H1 (cell line): ENCODE results near the gene ATP6AP1. TPM values are rescaled to one million over a fixed set of nuclear protein-coding genes. Genes with fewer than 3 reads are reported as not detected.

Source experiments
- CTCF ChIA-PET: fragments of 300-600 bp; sonication (Branson Sonifier 250); formaldehyde crosslinking; loops from one replicate; lab custom pipeline; 2021; ENCODE audit not compliant: partially characterized antibody; lab: Charles Lee
- POLR2A ChIA-PET: fragments of 300-600 bp; sonication (Branson Sonifier 250); formaldehyde crosslinking; loops from one replicate; lab custom pipeline; 2021; ENCODE audit warnings: inconsistent platforms; ENCODE audit not compliant: partially characterized antibody; lab: Charles Lee
- DNase-seq, 2 experiments: peaks; one replicate each; pipeline versions ENCODE4 v3.0.0 to v3.0.0-alpha.2; 2010 to 2022; ENCODE audit warnings: low spot score in 2 of 2, low read depth in 1 of 2, mixed read lengths in 1 of 2
- FAIRE-seq: peaks from 2 replicates; lab custom pipeline; 2011; peaks lifted over from hg19 to GRCh38; lab: Jason Lieb, UNC
- H2AFZ ChIP-seq: 2 replicates; pipeline ENCODE4 v1.8.1; 2012; ENCODE audit warnings: low read length, inconsistent platforms
- H2AK5ac ChIP-seq: 2 replicates; pipeline ENCODE4 v1.6.1; 2013; ENCODE audit warnings: low read depth, low read length
- H2BK120ac ChIP-seq: replicated peaks from 2 replicates; pipeline ENCODE3; 2013; ENCODE audit warnings: low read depth, low read length, inconsistent platforms
- H2BK12ac ChIP-seq: 2 replicates; pipeline ENCODE4 v1.6.1; 2013; ENCODE audit warnings: low read depth, low read length
- H2BK15ac ChIP-seq: 2 replicates; pipeline ENCODE4 v1.6.1; 2013; ENCODE audit warnings: low read length
- H2BK20ac ChIP-seq: 2 replicates; pipeline ENCODE4 v1.6.1; 2013; ENCODE audit warnings: low read length
- H2BK5ac ChIP-seq: 2 replicates; pipeline ENCODE4 v1.6.1; 2013; ENCODE audit warnings: low read depth, low read length
- H3K14ac ChIP-seq: 2 replicates; pipeline ENCODE4 v1.6.1; 2013; ENCODE audit warnings: inconsistent platforms; ENCODE audit not compliant: insufficient read length
- H3K18ac ChIP-seq: 2 replicates; pipeline ENCODE4 v1.6.1; 2013; ENCODE audit warnings: low read length; ENCODE audit errors: extremely low read depth
- H3K23ac ChIP-seq: 2 replicates; pipeline ENCODE4 v1.6.1; 2013; ENCODE audit warnings: inconsistent platforms; ENCODE audit not compliant: insufficient read length
- H3K23me2 ChIP-seq: 2 replicates; pipeline ENCODE4 v1.6.1; 2013; ENCODE audit warnings: low read depth, low read length
- H3K27ac ChIP-seq: 2 replicates; pipeline ENCODE4 v1.6.1; 2011; ENCODE audit warnings: low read depth, low read length, inconsistent platforms
- H3K27me3 ChIP-seq, 4 experiments: replicated peaks in 1 of 4; 1 replicate in 1 of 4; 2 replicates in 3 of 4; pipeline versions ENCODE4 v1.6.1 to v1.8.1; 2011 to 2013; ENCODE audit warnings: low read length in 3 of 4, mild to moderate bottlenecking in 3 of 4, inconsistent platforms in 2 of 4, mixed read lengths in 2 of 4, moderate library complexity in 1 of 4; ENCODE audit not compliant: control insufficient read depth in 3 of 4, insufficient read depth in 3 of 4; ENCODE audit errors: extremely low read depth in 1 of 4
- H3K36me3 ChIP-seq, 4 experiments: 2 replicates each; pipeline versions ENCODE4 v1.6.1 to v1.8.1; 2011 to 2013; ENCODE audit warnings: mild to moderate bottlenecking in 4 of 4, low read length in 3 of 4, moderate library complexity in 2 of 4, control low read depth in 1 of 4, inconsistent platforms in 1 of 4; ENCODE audit not compliant: insufficient read depth in 4 of 4, control insufficient read depth in 2 of 4
- H3K4ac ChIP-seq: replicated peaks from 2 replicates; pipeline ENCODE3; 2013; ENCODE audit warnings: low read length, low read depth, mixed read lengths, inconsistent platforms; ENCODE audit not compliant: insufficient read length
- H3K4me1 ChIP-seq, 4 experiments: replicated peaks in 1 of 4; 1 replicate in 1 of 4; 2 replicates in 3 of 4; pipeline versions ENCODE4 v1.6.1 to v1.8.1; 2011 to 2013; ENCODE audit warnings: low read length in 3 of 4, inconsistent platforms in 2 of 4, mixed read lengths in 1 of 4; ENCODE audit not compliant: insufficient read depth in 4 of 4, control insufficient read depth in 3 of 4
- H3K4me2 ChIP-seq, 2 experiments: 2 replicates each; pipeline versions ENCODE4 v1.6.1 to v1.8.1; 2011 to 2013; ENCODE audit warnings: low read depth in 2 of 2, low read length in 2 of 2, control low read depth in 1 of 2, inconsistent platforms in 1 of 2, mild to moderate bottlenecking in 1 of 2; ENCODE audit not compliant: insufficient read depth in 1 of 2
- H3K4me3 ChIP-seq, 4 experiments: fragments of 200-600, 300-600 bp in 1 of 4; sonication (generic), shearing (Covaris generic), sonication (Bioruptor Twin) in 1 of 4; 2 replicates each; pipeline versions ENCODE4 v1.5.1 to v1.8.1; 2011 to 2016; ENCODE audit warnings: low read length in 4 of 4, low read depth in 3 of 4, control low read depth in 2 of 4, inconsistent platforms in 2 of 4, mild to moderate bottlenecking in 2 of 4, mixed read lengths in 1 of 4, moderate library complexity in 1 of 4; ENCODE audit not compliant: insufficient read depth in 2 of 4; ENCODE audit errors: extremely low read depth in 1 of 4
- H3K56ac ChIP-seq: replicated peaks from 2 replicates; pipeline ENCODE3; 2013; ENCODE audit warnings: low read depth, mild to moderate bottlenecking, mixed read lengths, low read length, inconsistent platforms; ENCODE audit not compliant: insufficient read length
- H3K79me1 ChIP-seq: 2 replicates; pipeline ENCODE4 v1.6.1; 2013; ENCODE audit warnings: low read depth, low read length, control low read depth
- H3K79me2 ChIP-seq, 2 experiments: 2 replicates each; pipeline versions ENCODE4 v1.6.1 to v1.8.1; 2012 to 2013; ENCODE audit warnings: low read length in 2 of 2, mild to moderate bottlenecking in 2 of 2, inconsistent platforms in 1 of 2; ENCODE audit not compliant: insufficient read depth in 2 of 2, control insufficient read depth in 1 of 2
- H3K9ac ChIP-seq, 4 experiments: replicated peaks in 1 of 4; 1 replicate in 1 of 4; 2 replicates in 3 of 4; pipeline versions ENCODE4 v1.6.1 to v1.8.1; 2011 to 2013; ENCODE audit warnings: low read depth in 3 of 4, low read length in 3 of 4, control low read depth in 2 of 4, mild to moderate bottlenecking in 2 of 4, moderate library complexity in 2 of 4, inconsistent platforms in 1 of 4; ENCODE audit errors: extremely low read depth in 1 of 4
- H3K9me3 ChIP-seq, 2 experiments: 2 replicates each; pipeline versions ENCODE4 v1.6.1 to v1.8.1; 2012 to 2013; ENCODE audit warnings: mild to moderate bottlenecking in 2 of 2, moderate library complexity in 2 of 2, control low read depth in 1 of 2, inconsistent platforms in 1 of 2, low read depth in 1 of 2, low read length in 1 of 2, mixed read lengths in 1 of 2; ENCODE audit not compliant: insufficient read depth in 2 of 2
- H4K20me1 ChIP-seq, 2 experiments: replicated peaks in 1 of 2; 2 replicates each; pipeline versions ENCODE3 to v1.8.1; 2011 to 2013; ENCODE audit warnings: inconsistent platforms in 2 of 2, low read length in 2 of 2, mild to moderate bottlenecking in 1 of 2; ENCODE audit not compliant: insufficient read depth in 2 of 2, control insufficient read depth in 1 of 2
- H4K5ac ChIP-seq: 2 replicates; pipeline ENCODE4 v1.6.1; 2013; ENCODE audit warnings: low read length, low read depth, mixed read lengths, inconsistent platforms; ENCODE audit not compliant: insufficient read length
- H4K8ac ChIP-seq: 2 replicates; pipeline ENCODE4 v1.8.0; 2013; ENCODE audit warnings: mild to moderate bottlenecking, moderate library complexity, low read length, inconsistent platforms; ENCODE audit not compliant: insufficient read depth; ENCODE audit errors: extremely low read depth
- H4K91ac ChIP-seq: replicated peaks from 2 replicates; pipeline ENCODE3; 2013; ENCODE audit warnings: low read length, mixed read lengths, inconsistent platforms; ENCODE audit not compliant: insufficient read length
- CBX5 ChIP-seq: fragments of 300-800, 300-1000 bp; sonication (generic); IDR thresholded peaks from 2 replicates; pipeline ENCODE4 v1.7.1; 2016; ENCODE audit warnings: antibody characterized with exemption, low read length, low read depth
- CHD1 ChIP-seq: IDR thresholded peaks from 2 replicates; pipeline ENCODE4 v1.6.1; 2012; ENCODE audit warnings: low read depth, low read length, improper control_type of control experiment
- CHD2 ChIP-seq: IDR thresholded peaks from 2 replicates; pipeline ENCODE4 v1.6.1; 2012; ENCODE audit warnings: low read length, improper control_type of control experiment
- CREB1 ChIP-seq: IDR thresholded peaks from 2 replicates; pipeline ENCODE4 v1.6.1; 2012; ENCODE audit warnings: inconsistent platforms
- EGR1 ChIP-seq: IDR thresholded peaks from 2 replicates; pipeline ENCODE4 v1.6.1; 2011; ENCODE audit warnings: low read depth, low read length, borderline replicate concordance
- EZH2 ChIP-seq: fragments of 200-600 bp; sonication (generic); IDR thresholded peaks from 2 replicates; pipeline ENCODE4 v1.7.1; 2012; ENCODE audit warnings: low read depth, mild to moderate bottlenecking, moderate library complexity, low read length, inconsistent platforms; ENCODE audit not compliant: severe bottlenecking
- KDM4A ChIP-seq: IDR thresholded peaks from one replicate; pipeline ENCODE4 v1.7.1; 2012; ENCODE audit warnings: low read depth, mild to moderate bottlenecking, moderate library complexity, low read length, inconsistent platforms; ENCODE audit not compliant: severe bottlenecking
- KDM5A ChIP-seq: fragments of 200-600 bp; IDR thresholded peaks from 2 replicates; pipeline ENCODE4 v1.7.1; 2012; ENCODE audit warnings: mild to moderate bottlenecking, low read length, inconsistent platforms, mixed read lengths
- NANOG ChIP-seq: IDR thresholded peaks from 2 replicates; pipeline ENCODE4 v1.6.1; 2011; ENCODE audit warnings: low read length, low read depth, mild to moderate bottlenecking, inconsistent platforms; ENCODE audit not compliant: insufficient read depth, poor library complexity, severe bottlenecking
- POLR2A ChIP-seq, 2 experiments: IDR thresholded peaks; 1 replicate in 1 of 2; 2 replicates in 1 of 2; pipeline ENCODE4 v1.6.1; 2011; ENCODE audit warnings: low read depth in 2 of 2, low read length in 2 of 2, mild to moderate bottlenecking in 2 of 2; ENCODE audit errors: control extremely low read depth in 1 of 2
- RBBP5 ChIP-seq: IDR thresholded peaks from 2 replicates; pipeline ENCODE4 v1.7.1; 2012; ENCODE audit warnings: low read depth, mild to moderate bottlenecking, inconsistent platforms, low read length, moderate library complexity, borderline replicate concordance
- SP1 ChIP-seq: IDR thresholded peaks from 2 replicates; pipeline ENCODE4 v1.6.1; 2011; ENCODE audit warnings: low read depth, low read length
- TAF1 ChIP-seq: IDR thresholded peaks from 2 replicates; pipeline ENCODE4 v1.6.1; 2011; ENCODE audit warnings: mild to moderate bottlenecking, low read depth, low read length
- TBP ChIP-seq: IDR thresholded peaks from 2 replicates; pipeline ENCODE4 v1.6.1; 2011; ENCODE audit warnings: low read depth, low read length, improper control_type of control experiment
- TEAD4 ChIP-seq: IDR thresholded peaks from 2 replicates; pipeline ENCODE4 v1.6.1; 2012; ENCODE audit warnings: low read depth, low read length, inconsistent platforms, mixed read lengths
- WGBS, 2 experiments: shearing (Covaris generic) in 1 of 2; methylation state at CpG; one replicate each; pipeline versions ENCODE4 v1.1.6 to v1.1.7; 2013 to 2015; ENCODE audit warnings: low lambda C conversion rate in 2 of 2, mixed read lengths in 2 of 2, inconsistent platforms in 1 of 2, low coverage in 1 of 2, missing lambda C conversion rate in 1 of 2; ENCODE audit not compliant: insufficient replicate concordance in 2 of 2, insufficient coverage in 1 of 2, insufficient read length in 1 of 2; ENCODE audit errors: extremely low coverage in 1 of 2, missing lambda C conversion rate in 1 of 2; 5-methylcytosine and 5-hydroxymethylcytosine counted together
- polyA plus RNA-seq, 7 experiments: library from polyadenylated mRNA; depleted of rRNA in 3 of 7; stranded (reverse) in 5 of 7; unstranded in 2 of 7; fragments of >200 nt in 5 of 7; fragments of 200-250 nt in 2 of 7; gene quantifications; 1 replicate in 5 of 7; 2 replicates in 1 of 7; 4 replicates in 1 of 7; pipeline versions ENCODE4 v1.2.1 to v1.2.3, GENCODE V29; 2011 to 2013; ENCODE audit warnings: missing spikeins in 2 of 7, mixed read lengths in 2 of 7
- total RNA-seq: library from RNA; stranded (reverse); fragmentation: NEBNext Ultra II Directional; extraction: Animal tissue kit (Norgen Biotek cat#: 25700); gene quantifications from 2 replicates; pipeline ENCODE4 v1.2.1, GENCODE V29; 2021
- TF ChIP-seq, protein P1 (sequence below): IDR thresholded peaks from 2 replicates; pipeline ENCODE4 v1.6.1; 2012; ENCODE audit warnings: inconsistent platforms

ATP6AP1 gene
- total and polyA plus RNA-seq, 2 of the 8 experiments (the other 6 are each of a cell fraction or from before 2014, with no cell fraction given), result 44.6 to 80.8 TPM

DNA sequence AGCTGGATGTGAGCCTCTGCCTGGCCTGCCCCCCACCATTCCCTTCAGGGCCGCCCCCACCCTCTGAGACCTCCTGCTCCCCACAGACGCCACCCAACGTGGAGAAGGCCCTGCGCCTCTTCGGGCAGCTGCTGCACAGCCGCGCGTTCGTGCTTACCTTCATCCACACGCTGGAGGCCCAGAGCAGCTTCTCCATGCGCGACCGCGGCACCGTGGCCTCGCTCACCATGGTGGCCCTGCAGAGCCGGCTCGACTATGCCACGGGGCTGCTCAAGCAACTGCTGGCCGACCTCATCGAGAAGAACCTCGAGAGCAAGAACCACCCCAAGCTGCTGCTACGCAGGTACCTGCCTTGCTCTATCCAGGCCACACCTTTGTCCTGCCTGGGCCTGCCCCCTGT, 39.7 kb downstream of the ATP6AP1 start:
- no peak overlapping the region for H4K8ac ChIP-seq
- FAIRE-seq (no peak), DNase-seq (no peak)
- H3K79me2 ChIP-seq, result no peaks in the 10 kb centered on the region
- H4K91ac ChIP-seq, result no peak overlapping the region
- H2AFZ ChIP-seq, result no peak overlapping the region
- POLR2A ChIA-PET, result interaction anchor here (1.1 to 1.2 kb wide), 2 partner anchors 10 kb away, joined by 4 read pairs; partner anchors contain the start of gene PLXNA3
- H3K36me3 ChIP-seq, result peaks cover 0 to 37% (median 5%) of the 10 kb centered on the region in 4 experiments; a peak in 5 of 8 replicates
- 100% methylated on average over 1 of the region's 23 CpGs; no CpG with 5 or more reads in 1 of the 2 experiments for WGBS, 2 experiments
- H2BK5ac ChIP-seq, result no peak overlapping the region
- H3K4me1 ChIP-seq, result no peaks in the 10 kb centered on the region
- no peak overlapping the region for H3K23ac ChIP-seq
- no peak overlapping the region for H2BK120ac ChIP-seq
- H3K23me2 ChIP-seq, result no peaks in the 10 kb centered on the region
- no peak overlapping the region for H2AK5ac ChIP-seq
- no peaks in the 10 kb centered on the region for H3K79me1 ChIP-seq
- no peak overlapping the region for H3K14ac ChIP-seq
- H3K9ac ChIP-seq, result no peak overlapping the region
- no peaks in the 10 kb centered on the region for H4K20me1 ChIP-seq
- H3K27ac ChIP-seq, result no peak overlapping the region
- H3K4ac ChIP-seq, result no peak overlapping the region
- no peak overlapping the region for H3K4me3 ChIP-seq
- no peak overlapping the region for H4K5ac ChIP-seq
- H3K4me2 ChIP-seq, result no peak overlapping the region
- no peak overlapping the region for H2BK20ac ChIP-seq
- no peak for TF ChIP-seq KDM4A
- no peak for TF ChIP-seq CHD2
- no peak for TF ChIP-seq SP1
- no peak for TF ChIP-seq CHD1
- TF ChIP-seq TAF1, result no peak
- TF ChIP-seq KDM5A, result no peak
- no peak for TF ChIP-seq POLR2A (IDR thresholded peaks at IDR 0.05; ENCODE audit: control extremely low read depth in 1 of 2, low read depth in 2 of 2, low read length in 2 of 2)
- TF ChIP-seq RBBP5, result no peak
- no peak for TF ChIP-seq NANOG
- TF ChIP-seq TEAD4, result no peak
- TF ChIP-seq TBP, result no peak
- TF ChIP-seq, protein P1, sequence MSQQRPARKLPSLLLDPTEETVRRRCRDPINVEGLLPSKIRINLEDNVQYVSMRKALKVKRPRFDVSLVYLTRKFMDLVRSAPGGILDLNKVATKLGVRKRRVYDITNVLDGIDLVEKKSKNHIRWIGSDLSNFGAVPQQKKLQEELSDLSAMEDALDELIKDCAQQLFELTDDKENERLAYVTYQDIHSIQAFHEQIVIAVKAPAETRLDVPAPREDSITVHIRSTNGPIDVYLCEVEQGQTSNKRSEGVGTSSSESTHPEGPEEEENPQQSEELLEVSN, result no peak
- no peak for TF ChIP-seq CBX5
- TF ChIP-seq CREB1, result no peak
- no peak for TF ChIP-seq EZH2
- TF ChIP-seq EGR1, result no peak
- TF ChIP-seq, all 59 proteins: peak for 0
- Histone ChIP-seq H3K56ac (no peak overlapping the region), H3K27me3 (no peaks in the 10 kb centered on the region), H2BK12ac (no peak overlapping the region), H3K18ac (no peak overlapping the region), H2BK15ac (no peak overlapping the region), H3K9me3 (no peaks in the 10 kb centered on the region)
- CTCF ChIA-PET, result no interaction called here
